Neural cell (in vitro differentiated cells): ENCODE measurements around the gene BCL2. TPM values are rescaled to one million over a fixed set of nuclear protein-coding genes. Genes with fewer than 3 reads are reported as not detected.

Experiments used
- H2AFZ ChIP-seq: fragments of 200-600, 300-800 bp; sonication (generic), shearing (Covaris generic); 2 replicates; pipeline ENCODE4 v1.6.0; 2014; ENCODE audit warnings: low read depth, mild to moderate bottlenecking, antibody characterized with exemption, low read length, moderate library complexity
- H3F3A ChIP-seq: fragments of 200-600 bp; shearing (Covaris generic); 2 replicates; pipeline ENCODE4 v1.6.1; 2016; ENCODE audit warnings: mild to moderate bottlenecking, moderate library complexity, mixed read lengths, antibody characterized with exemption, low read length; ENCODE audit not compliant: insufficient read depth, poor library complexity, severe bottlenecking
- H3K27ac ChIP-seq: fragments of 200-600, 300-800 bp; sonication (generic), shearing (Covaris generic); 2 replicates; pipeline ENCODE4 v1.5.1; 2014; ENCODE audit warnings: mild to moderate bottlenecking, low read length, moderate library complexity
- H3K27me3 ChIP-seq: fragments of 300-800, 200-600 bp; sonication (generic), shearing (Covaris generic); 2 replicates; pipeline ENCODE4 v1.6.0; 2014; ENCODE audit warnings: mild to moderate bottlenecking, low read depth, low read length, moderate library complexity; ENCODE audit not compliant: insufficient read depth
- H3K36me3 ChIP-seq: fragments of 300-800, 200-600 bp; sonication (generic), shearing (Covaris generic); 2 replicates; pipeline ENCODE4 v1.5.1; 2014; ENCODE audit warnings: mild to moderate bottlenecking, antibody characterized with exemption, low read length, moderate library complexity; ENCODE audit not compliant: insufficient read depth
- H3K4me2 ChIP-seq: fragments of 300-800, 200-600 bp; sonication (generic), shearing (Covaris generic); 2 replicates; pipeline ENCODE4 v1.6.0; 2014; ENCODE audit warnings: mild to moderate bottlenecking, low read length
- H3K4me3 ChIP-seq: fragments of 300-800, 200-600 bp; sonication (generic), shearing (Covaris generic); 2 replicates; pipeline ENCODE4 v1.5.1; 2014; ENCODE audit warnings: mild to moderate bottlenecking, low read length, moderate library complexity
- H3K79me2 ChIP-seq: fragments of 200-600 bp; shearing (Covaris generic); replicated peaks from 2 replicates; pipeline ENCODE4 v1.6.0; 2014; ENCODE audit warnings: mild to moderate bottlenecking, low read length, moderate library complexity; ENCODE audit not compliant: insufficient read depth
- H3K9ac ChIP-seq: fragments of 300-800, 200-600 bp; sonication (generic), shearing (Covaris generic); 2 replicates; pipeline ENCODE4 v1.6.1; 2016; ENCODE audit warnings: mild to moderate bottlenecking, low read length, mixed read lengths
- H3K9me2 ChIP-seq: fragments of 200-600 bp; shearing (Covaris generic); 2 replicates; pipeline ENCODE4 v1.6.1; 2016; ENCODE audit warnings: mild to moderate bottlenecking, low read length, mixed read lengths; ENCODE audit not compliant: insufficient read depth
- H3K9me3 ChIP-seq: fragments of 200-600, 300-800 bp; sonication (generic), shearing (Covaris generic); 2 replicates; pipeline ENCODE4 v1.6.1; 2016; ENCODE audit warnings: mild to moderate bottlenecking, mixed run types, low read length, moderate library complexity, mixed read lengths
- H4K20me1 ChIP-seq: fragments of 200-600 bp; shearing (Covaris generic); 2 replicates; pipeline ENCODE4 v1.6.1; 2016; ENCODE audit warnings: mild to moderate bottlenecking, mixed run types; ENCODE audit not compliant: insufficient read depth
- CTCF ChIP-seq: fragments of 450-650 bp; IDR thresholded peaks from 2 replicates; pipeline ENCODE4 v1.5.1; 2014; ENCODE audit warnings: antibody characterized with exemption, mild to moderate bottlenecking, moderate library complexity; ENCODE audit not compliant: poor library complexity, severe bottlenecking
- EP300 ChIP-seq: fragments of 450-650 bp; conservative IDR thresholded peaks from 2 replicates; pipeline ENCODE4 v1.6.1; 2014; ENCODE audit warnings: antibody characterized with exemption, mild to moderate bottlenecking, moderate library complexity; ENCODE audit not compliant: poor library complexity, severe bottlenecking
- EZH2 ChIP-seq: fragments of 200-600, 300-800 bp; shearing (Covaris generic), sonication (generic); IDR thresholded peaks from 2 replicates; pipeline ENCODE4 v1.6.1; 2014; ENCODE audit warnings: antibody characterized with exemption, low read length, borderline replicate concordance, mild to moderate bottlenecking; ENCODE audit not compliant: insufficient read depth, poor library complexity, severe bottlenecking
- MXI1 ChIP-seq: fragments of 450-650 bp; conservative IDR thresholded peaks from 2 replicates; pipeline ENCODE4 v1.6.1; 2014; ENCODE audit warnings: antibody characterized with exemption, mild to moderate bottlenecking; ENCODE audit not compliant: poor library complexity, severe bottlenecking
- POLR2AphosphoS5 ChIP-seq: IDR thresholded peaks from 2 replicates; pipeline ENCODE4 v1.6.1; 2012
- RAD21 ChIP-seq: fragments of 450-650 bp; conservative IDR thresholded peaks from 2 replicates; pipeline ENCODE4 v1.6.1; 2014; ENCODE audit warnings: antibody characterized with exemption, mild to moderate bottlenecking, moderate library complexity
- REST ChIP-seq: IDR thresholded peaks from 2 replicates; pipeline ENCODE4 v1.6.1; 2012; ENCODE audit warnings: borderline replicate concordance
- SMC3 ChIP-seq: fragments of 450-650 bp; conservative IDR thresholded peaks from 2 replicates; pipeline ENCODE4 v1.6.1; 2014; ENCODE audit warnings: antibody characterized with exemption, mild to moderate bottlenecking, moderate library complexity; ENCODE audit not compliant: poor library complexity
- TAF1 ChIP-seq: IDR thresholded peaks from 2 replicates; pipeline ENCODE4 v1.6.1; 2012; ENCODE audit warnings: low read depth
- polyA plus RNA-seq: library from polyadenylated mRNA; depleted of rRNA; stranded (reverse); fragments of >200 nt; gene quantifications from 2 replicates; pipeline ENCODE4 v1.2.3, GENCODE V29; 2014

BCL2 gene
- polyA plus RNA-seq, 1 donor from 2014 or later: 3.4 TPM

- Histone ChIP-seq H3K4me2 (no peak overlapping the region), H3K9ac (no peak overlapping the region), H3K79me2 (no peaks in the 10 kb centered on the region), H3K9me2 (no peaks in the 10 kb centered on the region), H3K27ac (no peak overlapping the region), H3K9me3 (no peaks in the 10 kb centered on the region), H4K20me1 (no peaks in the 10 kb centered on the region), H3K36me3 (no peaks in the 10 kb centered on the region), H3K4me3 (no peak overlapping the region), H3K27me3 (no peaks in the 10 kb centered on the region), H2AFZ (no peak overlapping the region), H3F3A (no peaks in the 10 kb centered on the region)
- TF ChIP-seq TAF1 (no peak), EZH2 (no peak), POLR2AphosphoS5 (no peak), CTCF (no peak), EP300 (no peak), REST (no peak), RAD21 (no peak), SMC3 (no peak), MXI1 (no peak)
These were observed 174.8 kb downstream of the BCL2 start for GRCh38 chr18:63144748-63145147.

- Histone ChIP-seq H2AFZ (no peak overlapping the region), H3K27ac (no peak overlapping the region), H3K9me2 (no peaks in the 10 kb centered on the region), H3K79me2 (no peaks in the 10 kb centered on the region), H3K36me3 (no peaks in the 10 kb centered on the region), H3K9ac (no peak overlapping the region), H3K27me3 (no peaks in the 10 kb centered on the region), H3K4me3 (no peak overlapping the region), H3K9me3 (no peaks in the 10 kb centered on the region), H3F3A (no peaks in the 10 kb centered on the region), H3K4me2 (no peak overlapping the region), H4K20me1 (no peaks in the 10 kb centered on the region)
- no peak for TF ChIP-seq TAF1
- no peak for TF ChIP-seq SMC3
- no peak for TF ChIP-seq RAD21
- TF ChIP-seq MXI1: no peak
- no peak for TF ChIP-seq CTCF
- no peak for TF ChIP-seq EP300
- TF ChIP-seq POLR2AphosphoS5: no peak
- TF ChIP-seq EZH2: no peak
- no peak for TF ChIP-seq REST
These were observed 176.2 kb downstream of the BCL2 start for GRCh38 chr18:63143330-63143771.
